BJ (cell line): Measurements from ENCODE around the gene CDS2. TPM values are rescaled to one million over a fixed set of nuclear protein-coding genes. Genes with fewer than 3 reads are reported as not detected.

Experiments used
- CTCF ChIA-PET: fragments of 350-600 bp; formaldehyde crosslinking; extraction: SDS; loops from one replicate; lab custom pipeline; 2021; ENCODE audit warnings: antibody characterized with exemption, inconsistent platforms; lab: Yijun Ruan, JAX
- POLR2A ChIA-PET: fragments of 300-600 bp; sonication (Branson Sonifier 250); formaldehyde crosslinking; extraction: SDS; loops from one replicate; lab custom pipeline; 2021; ENCODE audit warnings: antibody characterized with exemption; lab: Charles Lee
- DNase-seq: peaks from one replicate; pipeline ENCODE4 v3.0.0-alpha.2; 2011; ENCODE audit warnings: low read depth
- H3K27me3 ChIP-seq: 2 replicates; pipeline ENCODE4 v1.6.0; 2011; ENCODE audit warnings: low read length; ENCODE audit not compliant: control insufficient read depth, insufficient read depth
- H3K36me3 ChIP-seq: 2 replicates; pipeline ENCODE4 v1.5.1; 2011; ENCODE audit warnings: low read length; ENCODE audit not compliant: control insufficient read depth, insufficient read depth
- H3K4me3 ChIP-seq: 2 replicates; pipeline ENCODE4 v1.5.1; 2011; ENCODE audit warnings: low read depth, mild to moderate bottlenecking, control low read depth, low read length
- CTCF ChIP-seq: IDR thresholded peaks from 2 replicates; pipeline ENCODE4 v1.5.1; 2011; ENCODE audit warnings: low read depth, mild to moderate bottlenecking, control low read depth, inconsistent platforms, low read length, moderate library complexity; ENCODE audit not compliant: insufficient read depth
- polyA plus RNA-seq: library from polyadenylated mRNA; depleted of rRNA; stranded (reverse); fragments of >200 nt; gene quantifications from 2 replicates; pipeline ENCODE4 v1.2.3, GENCODE V29; 2011

The CDS2 gene
- polyA plus RNA-seq, 1 experiment = 25.2 TPM

GRCh38 chr20:5118220-5119142 lies 8.3 kb upstream of the CDS2 start:
- Histone ChIP-seq H3K36me3 (peaks cover 4% of the 10 kb centered on the region; the same call in 1 of the 2 replicates), H3K27me3 (no peaks in the 10 kb centered on the region), H3K4me3 (peak overlapping the region; percentile 100)
- POLR2A ChIA-PET = interaction anchor here (0.6 kb wide), 1 partner anchor 17 kb away, joined by 3 read pairs; no protein-coding TSS in a partner anchor
- no peak for TF ChIP-seq CTCF
- CTCF ChIA-PET = interaction anchor here (0.9 to 2.9 kb wide), 3 partner anchors 18 to 74 kb away, joined by 3 to 20 read pairs (median 10); no protein-coding TSS in a partner anchor
- no peak for DNase-seq

GRCh38 chr20:5119143-5119434 lies 7.7 kb upstream of the CDS2 start:
- H3K4me3 ChIP-seq = peak overlapping the region; percentile 100
- H3K36me3 ChIP-seq = peaks cover 4% of the 10 kb centered on the region; the same call in 1 of the 2 replicates
- CTCF ChIA-PET = interaction anchor here (0.6 to 2.9 kb wide), 6 partner anchors 10 to 104 kb away, joined by 3 to 20 read pairs (median 4); no protein-coding TSS in a partner anchor
- H3K27me3 ChIP-seq = no peaks in the 10 kb centered on the region
- POLR2A ChIA-PET = interaction anchor here (0.6 kb wide), 1 partner anchor 17 kb away, joined by 3 read pairs; no protein-coding TSS in a partner anchor
- DNase-seq = no peak
- TF ChIP-seq CTCF = no peak

GRCh38 chr20:5119435-5120184 lies 7.2 kb upstream of the CDS2 start, which contains the start of gene PCNA:
PCNA (minus strand) TSS chr20:5119958; CDS start chr20:5119798, 160 bp downstream.
- DNase-seq = peak; percentile 88
- no peak for TF ChIP-seq CTCF
- ChIA-PET POLR2A (interaction anchor here (0.6 kb wide), 1 partner anchor 16 kb away, joined by 3 read pairs; no protein-coding TSS in a partner anchor), CTCF (interaction anchor here (0.6 to 2.9 kb wide), 6 partner anchors 9 to 103 kb away, joined by 3 to 20 read pairs (median 4); no protein-coding TSS in a partner anchor)
- Histone ChIP-seq H3K36me3 (peaks cover 4% of the 10 kb centered on the region; the same call in 1 of the 2 replicates), H3K4me3 (peak within 1 kb of the TSS; percentile 100), H3K27me3 (no peaks in the 10 kb centered on the region)

GRCh38 chr20:5120185-5120476 lies 6.7 kb upstream of the CDS2 start:
- ChIA-PET CTCF (interaction anchor here (1.6 to 2.9 kb wide), 4 partner anchors 9 to 73 kb away, joined by 3 to 20 read pairs (median 7); no protein-coding TSS in a partner anchor), POLR2A (no interaction called here)
- no peaks in the 10 kb centered on the region for H3K27me3 ChIP-seq
- DNase-seq = no peak
- peak overlapping the region; percentile 100 for H3K4me3 ChIP-seq
- no peak for TF ChIP-seq CTCF
- H3K36me3 ChIP-seq = peaks cover 4% of the 10 kb centered on the region; the same call in 1 of the 2 replicates
